HG03378 (cell line): ENCODE results near the gene SCAPER.
"Not testable (repeated sequence)": the region's sequence is repeated elsewhere in the genome, so short reads cannot be mapped to it uniquely, and the experiment has no call there.

Experiments used
- ATAC-seq: cut with Tn5 transposase; IDR thresholded peaks from one replicate; pipeline ENCODE4 v1.9.1; 2021; ENCODE audit warnings: mild to moderate bottlenecking, moderate library complexity; ENCODE audit not compliant: unreplicated experiment

Gene SCAPER

DNA sequence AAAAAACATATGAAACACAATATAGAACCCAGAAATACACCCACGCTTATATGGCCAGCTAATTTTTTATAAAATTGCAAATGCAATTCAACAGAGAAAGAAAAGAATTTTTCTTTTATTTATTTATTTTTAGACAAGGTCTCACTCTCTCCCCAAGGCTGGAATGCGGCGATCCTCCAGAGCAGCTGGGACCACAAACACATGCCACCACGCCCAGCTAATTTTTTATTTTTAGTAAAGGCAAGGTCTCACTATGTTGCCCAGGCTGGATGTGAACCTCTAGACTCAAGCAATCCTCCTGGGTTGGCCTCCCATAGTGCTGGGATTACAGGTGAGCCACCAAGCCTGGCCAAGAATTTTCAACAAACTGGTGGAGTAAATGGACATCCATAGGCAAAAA lies 117.9 kb downstream of the SCAPER start:
- no peak for ATAC-seq

DNA sequence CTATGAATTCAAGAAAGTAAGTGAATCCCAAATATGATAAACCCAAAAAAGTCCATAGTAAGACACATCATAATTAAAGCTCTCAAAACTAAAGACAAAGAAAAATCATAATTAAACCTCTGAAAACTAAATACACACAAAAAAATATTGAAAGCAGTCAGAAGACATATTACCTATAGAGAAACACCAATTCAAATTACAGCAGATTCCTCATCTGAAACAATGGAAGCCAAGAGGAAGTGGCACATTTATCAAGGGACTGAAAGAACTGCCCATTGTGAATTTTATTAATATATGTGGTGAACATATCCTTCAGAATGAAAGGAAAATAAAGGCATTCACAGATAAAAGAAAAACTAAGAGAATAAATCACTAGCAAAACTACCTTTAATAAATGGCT lies 128.2 kb downstream of the SCAPER start:
- ATAC-seq, result no peak

DNA sequence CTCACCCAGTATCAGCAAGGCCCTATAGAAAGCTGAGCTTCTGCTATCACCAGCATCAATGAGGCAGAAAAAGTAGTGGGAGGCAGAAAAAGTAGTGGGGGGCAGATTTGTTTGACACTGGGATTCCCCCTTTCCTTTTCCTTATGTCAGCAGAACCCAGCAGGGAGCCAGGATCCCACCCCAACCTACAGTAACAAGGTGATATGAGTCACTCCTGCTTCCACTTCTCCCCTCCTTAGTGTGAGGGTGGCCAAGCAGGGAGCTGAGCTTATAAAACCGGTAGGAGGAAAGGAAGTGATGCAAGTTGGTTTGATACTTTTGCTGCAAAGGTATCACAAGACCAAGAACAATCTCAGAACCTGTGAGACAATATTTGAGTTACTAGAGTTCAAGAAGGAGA lies 128.7 kb downstream of the SCAPER start:
- ATAC-seq, result no peak

DNA sequence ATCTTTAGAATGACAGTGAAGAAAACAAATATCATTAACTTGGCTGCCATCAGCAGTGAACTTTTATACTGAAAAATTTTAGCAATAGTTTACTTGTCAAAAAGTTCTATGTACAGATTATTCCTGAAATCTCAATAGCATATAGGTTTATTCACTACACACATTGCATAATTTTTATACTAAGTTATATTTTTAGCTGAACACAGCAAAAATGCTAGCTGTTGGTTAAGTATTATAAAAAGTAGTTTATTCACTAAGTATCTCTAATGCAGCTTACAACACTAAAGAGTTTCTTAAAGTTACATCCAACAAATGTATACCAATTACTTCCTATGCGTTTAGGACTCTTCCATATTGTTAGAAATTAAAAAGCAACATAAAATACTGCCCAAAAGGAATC lies 131.9 kb downstream of the SCAPER start:
- ATAC-seq, result no peak

DNA sequence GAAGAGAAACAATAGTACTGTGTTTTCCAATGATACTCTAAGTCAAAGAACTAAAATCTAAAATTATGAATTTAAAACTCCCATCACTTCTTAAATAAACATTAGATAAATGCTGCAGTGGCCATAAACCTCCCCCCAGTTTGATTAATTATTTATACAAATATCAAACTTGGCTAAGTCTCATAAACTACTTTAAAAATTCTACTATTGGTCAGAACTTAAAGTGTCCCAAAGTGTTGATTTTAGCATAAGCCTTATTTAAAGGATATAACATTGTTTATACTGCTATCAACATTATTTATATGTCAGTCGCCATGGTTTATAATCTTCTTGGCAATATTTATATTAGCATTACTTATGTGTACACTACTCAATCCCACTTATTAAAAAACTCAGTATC lies 132.4 kb downstream of the SCAPER start:
- ATAC-seq, result no peak

DNA sequence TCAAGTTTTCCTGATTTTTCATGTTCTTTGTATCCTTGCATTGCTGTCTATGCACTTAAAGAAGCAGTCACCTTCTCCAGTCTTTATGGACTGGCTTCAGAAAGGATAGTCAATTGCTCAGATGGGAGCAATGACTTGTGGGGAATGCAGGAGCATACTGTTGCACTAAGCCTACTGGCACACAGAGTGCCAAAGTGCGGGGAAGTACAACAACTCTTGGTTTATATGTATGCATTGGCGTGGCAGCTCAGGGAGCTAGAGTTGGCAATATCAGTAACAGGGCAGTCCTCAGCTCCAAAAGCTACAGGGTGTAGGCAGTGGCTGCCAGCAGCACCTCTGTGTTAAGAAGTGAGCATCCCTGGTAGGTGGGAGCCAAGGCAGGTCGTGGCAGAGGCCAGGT lies 141.1 kb downstream of the SCAPER start:
- ATAC-seq, result no peak

DNA sequence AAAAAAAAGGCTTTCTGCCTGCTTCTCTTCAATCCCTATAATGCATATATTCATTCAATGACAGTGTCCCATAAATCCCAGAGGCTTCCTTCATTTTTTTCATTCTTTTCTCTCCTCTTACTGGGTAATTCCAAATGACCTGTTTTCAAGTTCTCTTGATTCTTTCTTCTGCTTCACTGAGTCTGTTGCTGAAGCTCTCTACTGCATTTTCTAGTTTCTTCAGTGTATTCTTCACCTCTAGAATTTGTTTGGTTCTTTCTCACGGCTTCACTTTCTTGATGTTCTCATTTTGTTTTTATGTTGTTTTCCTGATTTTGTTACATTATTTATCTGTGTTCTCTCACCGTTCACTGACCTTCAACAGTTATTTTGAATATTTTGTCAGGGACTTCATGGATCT lies 141.6 kb downstream of the SCAPER start:
- ATAC-seq, result no peak

DNA sequence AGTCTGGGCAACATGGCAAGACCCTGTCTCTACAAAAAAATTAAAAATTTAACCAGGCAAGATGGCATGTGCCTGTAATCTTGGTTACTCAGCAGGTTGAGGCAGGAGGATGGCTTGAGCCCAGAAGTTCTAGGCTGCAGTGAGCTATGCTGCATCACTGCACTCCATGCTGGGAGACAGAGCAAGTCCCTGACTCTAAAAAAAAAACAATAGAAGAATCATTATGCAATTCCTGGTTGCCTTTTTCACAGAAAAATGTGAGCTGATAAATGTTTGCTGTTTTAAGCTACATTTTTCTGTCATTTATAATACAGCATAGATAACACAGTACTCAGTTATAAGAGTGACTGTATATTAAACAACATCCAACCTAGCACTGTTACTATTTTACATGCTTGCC lies 148.8 kb downstream of the SCAPER start:
- no peak for ATAC-seq

DNA sequence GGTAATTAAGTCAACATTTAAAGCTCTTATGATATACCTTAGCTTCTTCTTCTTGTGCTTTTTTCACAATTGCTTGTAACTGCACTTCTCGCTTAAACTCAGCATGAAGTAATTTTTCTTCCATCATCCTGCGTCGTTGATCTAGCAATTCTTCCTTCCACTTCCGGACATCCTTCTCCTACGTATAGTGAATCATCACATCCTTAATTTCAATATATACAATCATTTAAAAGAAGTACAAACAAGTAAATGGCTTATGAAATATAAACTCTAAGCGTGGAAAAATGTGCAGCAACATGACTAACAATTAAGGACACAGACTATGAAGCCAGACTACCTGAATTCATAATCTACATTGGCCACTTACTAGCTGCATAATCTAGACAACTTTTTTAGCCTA lies 151.4 kb downstream of the SCAPER start:
- ATAC-seq, result no peak

DNA sequence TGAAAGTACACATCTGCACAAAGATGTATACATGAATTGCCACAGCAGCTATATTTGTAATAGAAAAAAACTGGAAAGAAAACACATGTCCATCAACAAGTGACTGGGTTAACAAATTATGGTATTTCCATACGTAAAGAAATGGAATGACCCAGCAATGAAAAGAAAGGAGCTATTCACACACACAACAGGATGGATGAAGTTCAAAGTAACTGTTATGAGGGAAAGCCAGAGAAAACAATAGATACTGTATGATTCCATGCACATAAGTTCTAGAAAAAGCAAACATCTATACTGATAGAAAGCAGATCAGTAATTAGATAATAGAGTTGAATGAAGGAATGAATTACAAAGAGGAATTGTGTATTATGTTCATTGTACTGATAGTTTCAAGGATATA lies 152.0 kb downstream of the SCAPER start:
- no peak for ATAC-seq

DNA sequence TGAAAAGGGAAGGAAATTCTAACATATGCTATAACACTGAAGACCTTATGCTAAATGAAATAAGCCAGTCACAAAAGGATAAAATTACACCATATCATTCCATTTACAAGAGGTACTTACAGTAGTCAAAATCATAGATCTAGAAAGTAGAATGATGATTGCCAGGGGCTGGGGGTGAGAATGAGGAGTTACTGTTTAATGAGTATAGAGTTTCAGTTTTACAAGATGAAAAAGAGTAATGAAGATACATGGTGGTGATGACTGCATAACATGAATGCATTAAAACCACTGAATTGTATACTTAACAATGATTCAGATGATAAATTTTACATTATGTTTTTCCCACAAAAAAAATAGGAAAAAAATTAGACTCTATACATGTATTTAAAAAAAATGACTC lies 152.6 kb downstream of the SCAPER start:
- no peak for ATAC-seq

DNA sequence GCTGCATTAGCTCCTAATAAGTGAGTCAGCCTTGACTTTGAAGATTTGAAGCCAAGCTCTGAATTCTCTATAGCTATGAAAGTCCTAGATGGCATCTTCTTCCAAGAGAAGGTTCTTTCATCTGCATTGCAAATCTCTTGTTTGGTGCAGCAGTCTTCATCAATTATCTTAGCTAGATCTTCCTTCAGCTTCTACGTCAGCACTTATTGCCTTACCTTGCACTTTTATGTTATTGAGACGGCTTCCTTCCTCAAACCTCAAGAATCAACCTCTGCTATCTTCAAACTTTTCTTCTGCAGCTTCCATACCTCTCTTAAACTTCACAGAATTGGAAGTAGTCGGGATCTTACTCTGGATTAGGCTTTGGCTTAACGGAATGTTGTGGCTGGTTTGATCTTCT lies 167.6 kb downstream of the SCAPER start:
- no peak for ATAC-seq

DNA sequence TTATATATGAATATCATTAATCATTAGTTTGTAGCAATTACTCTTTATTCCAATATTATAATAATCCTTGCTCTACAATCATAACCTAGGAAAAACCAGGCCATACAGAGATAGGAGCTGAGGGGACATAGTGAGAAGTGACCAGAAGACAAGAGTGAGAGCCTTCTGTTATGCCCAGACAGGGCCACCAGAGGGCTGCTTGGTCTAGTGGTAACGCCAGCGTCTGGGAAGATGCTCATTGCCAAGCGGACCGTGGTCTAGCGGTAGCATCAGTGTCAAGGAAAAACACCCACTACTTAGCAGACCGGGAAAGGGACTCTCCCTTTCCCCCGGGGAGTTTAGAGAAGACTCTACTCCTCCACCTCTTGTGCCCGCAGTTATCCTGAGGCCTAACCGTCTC lies 172.8 kb downstream of the SCAPER start:
- not testable (repeated sequence) for ATAC-seq

DNA sequence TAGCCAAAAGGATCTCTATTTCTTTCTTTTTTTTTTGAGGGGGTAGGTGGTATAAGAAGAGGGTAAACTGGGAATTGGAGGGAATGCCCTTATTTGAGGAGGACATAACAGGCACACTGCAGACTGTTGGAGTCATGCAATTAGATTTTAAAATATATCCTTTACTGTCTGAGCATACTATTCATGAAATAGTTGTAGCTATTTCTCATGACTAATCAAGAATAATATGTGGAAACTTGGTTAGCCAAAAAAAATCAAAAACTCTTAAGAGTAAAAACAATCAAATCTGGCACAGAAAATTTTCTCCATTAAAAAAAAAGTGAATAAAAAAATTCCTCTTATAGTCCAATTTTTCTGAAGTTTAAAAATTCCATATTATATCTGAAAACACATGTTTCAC lies 174.9 kb downstream of the SCAPER start:
- no peak for ATAC-seq

DNA sequence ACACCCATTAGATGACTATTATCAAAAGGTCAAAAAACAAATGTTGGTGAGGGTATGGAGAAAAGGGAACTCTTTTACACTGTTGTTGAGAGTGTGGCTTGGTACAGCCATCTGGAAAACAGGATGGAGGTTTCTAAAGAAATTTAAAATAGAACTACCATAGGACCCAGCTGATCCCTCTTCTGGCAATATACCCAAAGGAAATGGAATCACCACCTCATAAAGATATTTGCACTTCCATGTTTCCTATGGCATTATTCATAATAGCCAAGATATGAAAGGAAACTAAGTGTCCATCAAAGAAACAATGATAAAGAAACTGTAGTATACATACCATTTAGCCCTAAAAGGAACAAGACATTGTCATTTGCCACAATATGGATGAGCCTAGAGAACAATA lies 186.3 kb downstream of the SCAPER start:
- ATAC-seq, result no peak

DNA sequence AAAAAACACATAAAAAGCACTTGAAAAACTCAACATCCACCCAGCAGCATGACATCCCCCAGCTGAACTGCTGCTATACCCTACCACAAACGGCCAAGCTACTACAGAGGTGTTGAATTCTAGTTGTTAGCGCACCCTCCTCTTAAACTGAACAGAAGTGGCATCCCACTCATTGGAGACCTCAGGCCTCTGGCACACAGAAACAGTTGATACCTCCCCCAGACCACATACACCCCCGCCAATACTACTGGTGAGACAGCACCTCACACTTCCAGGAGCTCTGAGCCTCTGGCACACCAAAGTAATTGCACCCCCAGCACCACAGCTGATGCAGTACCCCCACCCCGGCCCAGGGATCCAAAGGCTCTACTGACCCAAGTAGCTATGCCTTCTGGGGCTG lies 190.2 kb downstream of the SCAPER start:
- no peak for ATAC-seq

DNA sequence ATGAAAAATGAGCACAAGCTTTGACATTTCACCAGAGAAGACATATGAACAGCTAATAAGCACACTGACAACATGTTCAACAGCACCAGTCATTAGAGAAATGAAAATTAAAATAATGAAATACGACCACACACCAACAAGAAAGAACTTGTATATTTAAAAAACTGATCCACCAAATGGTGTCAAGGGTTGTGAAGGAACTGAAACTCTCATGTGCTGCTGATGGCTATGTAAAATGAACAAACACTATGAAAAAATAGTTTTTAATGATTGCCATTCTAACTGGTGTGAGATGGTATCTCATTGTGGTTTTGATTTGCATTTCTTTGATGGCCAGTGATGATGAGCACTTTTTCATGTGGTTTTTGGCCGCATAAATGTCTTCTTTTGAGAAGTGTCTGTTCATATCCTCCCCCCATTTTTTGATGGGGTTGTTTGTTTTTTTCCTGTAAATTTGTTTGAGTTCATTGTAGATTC lies 193.8 kb downstream of the SCAPER start:
- ATAC-seq, result peak; percentile 65

DNA sequence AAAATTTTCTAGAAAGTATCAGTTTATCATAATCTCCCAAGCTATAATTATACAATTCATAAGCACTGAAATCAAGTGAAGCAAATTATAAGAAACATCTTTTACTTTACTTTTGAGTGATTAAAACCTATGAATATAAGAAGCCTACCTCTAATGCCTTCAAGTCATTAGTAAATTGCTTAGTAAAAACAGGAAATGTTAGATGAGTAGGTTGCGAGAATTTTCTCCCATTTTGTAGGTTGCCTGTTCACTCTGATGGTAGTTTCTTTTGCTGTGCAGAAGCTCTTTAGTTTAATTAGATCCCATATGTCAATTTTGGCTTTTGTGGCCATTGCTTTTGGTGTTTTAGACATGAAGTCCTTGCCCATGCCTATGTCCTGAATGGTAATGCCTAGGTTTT lies 201.1 kb downstream of the SCAPER start:
- not testable (repeated sequence) for ATAC-seq

DNA sequence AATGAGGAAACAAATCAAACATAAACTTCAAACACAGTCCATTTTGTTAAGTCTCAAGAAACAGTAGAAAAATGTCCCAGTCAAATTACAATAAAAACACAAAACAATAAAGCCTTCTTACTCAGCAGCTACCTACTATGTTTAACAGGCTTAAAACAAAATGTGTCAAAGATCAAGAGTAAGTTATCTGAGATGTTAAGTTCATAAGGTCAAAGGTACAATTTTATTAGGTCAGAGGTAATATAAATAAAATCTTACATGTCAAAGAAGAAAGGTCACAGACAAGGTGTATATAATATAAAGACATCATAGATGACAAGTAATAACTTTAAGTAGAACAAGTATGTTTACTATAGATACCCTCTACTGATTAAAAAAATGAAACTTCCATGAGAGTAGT lies 208.3 kb downstream of the SCAPER start:
- ATAC-seq, result no peak

DNA sequence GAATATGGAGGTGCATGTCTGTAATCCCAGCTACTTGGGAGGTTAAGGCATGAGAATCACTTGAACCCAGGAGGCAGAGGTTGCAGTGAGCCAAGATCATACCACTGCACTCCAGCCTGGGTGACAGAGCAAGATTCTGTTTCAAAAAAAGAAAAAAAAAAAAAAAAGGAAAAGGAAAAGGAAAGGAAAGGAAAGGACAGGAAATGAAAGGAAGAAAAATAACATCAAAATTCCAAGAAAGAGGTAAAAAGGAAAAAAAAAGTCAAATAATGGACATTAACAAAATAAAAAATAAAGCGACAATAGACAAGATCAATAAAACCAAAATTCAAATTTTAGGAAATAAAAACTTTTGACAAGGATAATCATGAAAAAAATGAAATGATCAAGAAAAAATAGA lies 212.6 kb downstream of the SCAPER start:
- not testable (repeated sequence) for ATAC-seq

DNA sequence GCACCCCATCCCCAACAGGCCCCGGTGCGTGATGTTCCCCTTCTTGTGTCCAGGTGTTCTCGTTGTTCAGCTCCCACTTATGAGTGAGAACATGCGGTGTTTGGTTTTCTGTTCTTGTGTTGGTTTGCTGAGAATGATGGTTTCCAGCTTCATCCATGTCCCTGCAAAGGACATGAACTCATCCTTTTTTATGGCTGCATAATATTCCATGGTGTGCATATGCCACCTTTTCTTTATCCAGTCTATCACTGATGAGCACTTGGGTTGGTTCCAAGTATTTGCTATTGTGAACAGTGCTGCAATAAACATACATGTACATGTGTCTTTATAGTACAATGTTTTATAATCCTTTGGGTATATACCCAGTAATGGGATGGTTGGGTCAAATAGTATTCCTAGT lies 217.5 kb downstream of the SCAPER start:
- ATAC-seq, result not testable (repeated sequence)

DNA sequence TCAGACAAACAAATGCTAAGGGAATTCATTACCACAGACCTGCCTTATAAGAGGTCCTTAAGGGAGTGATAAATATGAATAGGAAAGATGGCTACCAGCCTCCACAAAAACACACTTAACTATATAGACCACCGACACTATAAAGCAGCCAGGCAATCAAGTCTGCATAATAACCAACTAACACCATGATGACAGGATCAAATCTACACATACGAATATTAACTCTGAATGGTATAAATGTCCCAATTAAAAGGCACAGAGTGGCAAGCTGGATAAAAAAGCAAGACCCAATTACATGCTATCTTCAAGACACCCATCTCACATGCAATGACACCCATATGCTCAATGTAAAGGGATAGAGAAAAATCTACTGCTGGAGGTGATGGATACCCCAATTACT lies 221.1 kb downstream of the SCAPER start:
- ATAC-seq, result no peak

DNA sequence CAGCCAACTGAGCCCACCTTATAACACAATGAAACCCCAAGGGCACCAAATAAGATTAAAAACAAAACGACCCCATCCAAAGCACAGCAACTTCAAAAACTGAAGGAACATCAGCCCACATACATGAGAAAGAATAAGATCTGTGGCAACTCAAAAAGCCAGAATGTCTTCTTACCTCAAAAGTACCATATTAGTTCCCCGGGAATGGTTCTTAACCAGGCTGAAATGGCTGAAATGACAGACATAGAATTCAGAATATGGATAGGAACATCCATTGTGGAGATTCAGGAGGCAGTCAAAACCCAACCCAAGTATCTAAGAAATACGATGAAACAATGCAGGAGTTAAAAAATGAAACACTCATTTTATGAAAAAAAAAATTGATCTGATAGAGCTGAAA lies 222.3 kb downstream of the SCAPER start:
- no peak for ATAC-seq

DNA sequence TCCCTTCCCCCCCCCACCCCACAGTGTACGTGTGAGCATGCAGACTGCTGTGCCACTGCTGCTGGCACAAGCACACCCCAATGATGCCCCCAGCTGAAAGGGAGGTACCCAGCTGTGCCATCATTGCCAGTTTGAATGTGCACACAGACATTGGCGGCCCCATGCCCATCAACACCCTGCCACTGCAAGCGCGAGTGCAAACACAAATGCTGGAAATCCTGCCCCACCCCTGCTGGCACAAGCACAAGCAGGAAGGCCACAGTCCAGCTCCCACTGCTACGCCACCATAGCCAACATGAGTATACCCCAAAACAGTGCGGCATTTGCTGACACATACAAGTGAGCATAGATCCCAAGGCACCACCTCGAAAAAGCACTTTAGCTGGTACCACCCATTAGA lies 222.9 kb downstream of the SCAPER start:
- no peak for ATAC-seq
